Heart right ventricle (tissue), 16 donors: ENCODE data around the gene GLB1L3. TPM values are rescaled to one million over a fixed set of nuclear protein-coding genes. Genes with fewer than 3 reads are reported as not detected.

ENCODE experiments used
- ATAC-seq, 8 donors: fragments of 200-7000 bp; cut with Tn5 transposase; one replicate each; pipeline ENCODE4 v1.9.1; 2020; ENCODE audit warnings: mild to moderate bottlenecking in 8 of 8, moderate library complexity in 8 of 8, moderate number of reproducible peaks in 1 of 8
- DNase-seq, 2 donors: peaks; one replicate each; pipeline ENCODE4 v3.0.0-alpha.2; 2020
- H3K27ac ChIP-seq, 10 donors: fragments of 200-600 bp; sonication (generic) in 2 of 10; one replicate each; pipeline versions ENCODE4 v1.5.0 to v1.8.0; 2020 to 2022; ENCODE audit warnings: mild to moderate bottlenecking in 3 of 10
- H3K27me3 ChIP-seq, 7 donors: fragments of 200-600 bp; one replicate each; pipeline ENCODE4 v1.8.0; 2021 to 2022; ENCODE audit warnings: mild to moderate bottlenecking in 2 of 7
- H3K36me3 ChIP-seq, 9 donors: fragments of 200-600 bp; sonication (generic) in 1 of 9; one replicate each; pipeline versions ENCODE4 v1.5.0 to v1.8.0; 2020 to 2022; ENCODE audit warnings: mild to moderate bottlenecking in 2 of 9
- H3K4me1 ChIP-seq, 9 donors: fragments of 200-600 bp; sonication (generic) in 1 of 9; one replicate each; pipeline versions ENCODE4 v1.5.0 to v1.8.0; 2020 to 2022; ENCODE audit warnings: mild to moderate bottlenecking in 4 of 9
- H3K4me3 ChIP-seq, 10 donors: fragments of 200-600 bp; sonication (generic) in 2 of 10; one replicate each; pipeline versions ENCODE4 v1.5.0 to v1.8.0; 2020 to 2022; ENCODE audit warnings: mild to moderate bottlenecking in 7 of 10, moderate library complexity in 2 of 10
- H3K9me3 ChIP-seq, 11 donors: fragments of 200-600 bp in 10 of 11; sonication (generic) in 2 of 11; one replicate each; pipeline versions ENCODE4 v1.5.0 to v1.8.0; 2013 to 2022; ENCODE audit warnings: mild to moderate bottlenecking in 2 of 11, control low read depth in 1 of 11, moderate library complexity in 1 of 11
- WGBS, 2 donors: extraction: QIAGEN DNeasy Blood & Tissue Kit; methylation state at CpG; one replicate each; pipeline ENCODE4 v1.1.7; 2013; ENCODE audit warnings: inconsistent platforms in 1 of 2; 5-methylcytosine and 5-hydroxymethylcytosine counted together
- intact Hi-C, 10 donors: fragments of 100-400 bp; cut with DNase I; formaldehyde crosslinking; loops; one replicate each; pipeline versions ENCODE4 v1.11.1 to v1.14.2; 2022
- polyA plus RNA-seq, 2 donors: library from polyadenylated mRNA; stranded (reverse); fragments of 200-250 nt; gene quantifications; one replicate each; pipeline ENCODE4 v1.2.3, GENCODE V29; 2013
- total RNA-seq, 10 donors: library from RNA; stranded (reverse); fragmentation: NEBNext Ultra II Directional in 3 of 10; extraction: Animal tissue kit (Norgen Biotek cat#: 25700) in 3 of 10; gene quantifications; one replicate each; pipeline versions ENCODE4 v1.2.1 to v1.2.4, GENCODE V29; 2021 to 2023
- TF ChIP-seq, protein P1 (sequence below), 9 donors: fragments of 200-600 bp; sonication (generic) in 2 of 9; IDR thresholded peaks; one replicate each; pipeline versions ENCODE4 v1.5.0 to v1.8.0; 2021 to 2022; ENCODE audit warnings: antibody characterized with exemption in 9 of 9, mild to moderate bottlenecking in 5 of 9, moderate library complexity in 1 of 9
- donor health status: Arrhythmogenic right ventricular cardiomyopathy.
- donor health status: ischemic (EF 13 %, LVEDD 7.1; RV severe dilation, severe dysfunction).
- donor health status: healthy with polysubstance abuse.
- donor health status: DM: no; HTN: yes; CAD: no.
- donor health status: DM: no; HTN: no; CAD: no.
- donor health status: ischemic (EF 25% LVEDD 6.9; RV normal size, moderate dysfunction).
- donor health status: ischemic (EF 25% LVEDD 5.7; RV mildly dilated, moderate dysfunction).
- donor health status: healthy.
- donor health status: DM: yes; HTN: yes; CAD: no.
- donor health status: Ischemic cardiomyopathy.
- donor health status: ischemic (EF 35%, LVEDD 5.7; RV mildly dilated, moderate dysfunction).
- donor health status: nonischemic (EF 11% LVEDD 7.7; RV severe dilation, severe dysfunction).
- donor health status: DM: yes; HTN: yes; CAD: no.
- donor health status: PGD.
- donor health status: ischemic (EF 29% LVEDD 5.4; RV normal size, mild dysfunction).
- donor health status: nonischemic (EF 23%, LVEDD 6.1; RV moderate dilation, normal function).

The GLB1L3 gene
- total and polyA plus RNA-seq, 12 donors, result not detected

- Histone ChIP-seq H3K27me3 (peaks cover 0 to 28% (median 17%) of the 10 kb centered on the region in 7 donors), H3K4me1 (no peaks in the 10 kb centered on the region), H3K4me3 (no peak overlapping the region), H3K27ac (no peak overlapping the region), H3K9me3 (no peaks in the 10 kb centered on the region), H3K36me3 (no peaks in the 10 kb centered on the region)
- intact Hi-C loops, result no loop called here
- ATAC-seq (peak in 1 of 8 donors; percentile 7), DNase-seq (no peak)
- TF ChIP-seq, protein P1, sequence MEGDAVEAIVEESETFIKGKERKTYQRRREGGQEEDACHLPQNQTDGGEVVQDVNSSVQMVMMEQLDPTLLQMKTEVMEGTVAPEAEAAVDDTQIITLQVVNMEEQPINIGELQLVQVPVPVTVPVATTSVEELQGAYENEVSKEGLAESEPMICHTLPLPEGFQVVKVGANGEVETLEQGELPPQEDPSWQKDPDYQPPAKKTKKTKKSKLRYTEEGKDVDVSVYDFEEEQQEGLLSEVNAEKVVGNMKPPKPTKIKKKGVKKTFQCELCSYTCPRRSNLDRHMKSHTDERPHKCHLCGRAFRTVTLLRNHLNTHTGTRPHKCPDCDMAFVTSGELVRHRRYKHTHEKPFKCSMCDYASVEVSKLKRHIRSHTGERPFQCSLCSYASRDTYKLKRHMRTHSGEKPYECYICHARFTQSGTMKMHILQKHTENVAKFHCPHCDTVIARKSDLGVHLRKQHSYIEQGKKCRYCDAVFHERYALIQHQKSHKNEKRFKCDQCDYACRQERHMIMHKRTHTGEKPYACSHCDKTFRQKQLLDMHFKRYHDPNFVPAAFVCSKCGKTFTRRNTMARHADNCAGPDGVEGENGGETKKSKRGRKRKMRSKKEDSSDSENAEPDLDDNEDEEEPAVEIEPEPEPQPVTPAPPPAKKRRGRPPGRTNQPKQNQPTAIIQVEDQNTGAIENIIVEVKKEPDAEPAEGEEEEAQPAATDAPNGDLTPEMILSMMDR (IDR thresholded peaks at IDR 0.05), result no peak
- WGBS, 2 donors, result 87 to 92% methylated on average over 15 of the region's 15 CpGs
These were observed 61.9 kb downstream of the GLB1L3 start for GRCh38 chr11:134338068-134338467.

DNA sequence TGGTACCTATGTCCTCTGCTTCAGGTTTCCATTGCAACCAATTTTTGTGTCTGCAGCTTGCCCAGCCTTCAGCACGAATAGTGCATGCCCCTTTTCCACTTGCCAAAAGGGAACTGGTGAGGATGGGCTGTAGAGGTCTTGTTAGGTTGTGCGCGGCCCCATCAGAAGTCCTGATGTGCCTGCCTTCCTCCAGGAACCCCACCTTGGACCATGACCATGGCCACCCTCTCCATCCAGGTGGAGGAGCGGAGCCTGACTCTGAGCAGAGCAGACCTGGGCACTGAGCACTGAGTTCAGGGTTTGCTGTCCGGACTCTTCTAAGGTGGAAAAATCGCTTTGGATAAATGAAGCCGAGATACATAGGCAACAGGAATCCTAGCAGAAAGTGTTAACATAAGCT lies 62.5 kb downstream of the GLB1L3 start:
- DNase-seq (no peak), ATAC-seq (no peak)
- 91 to 92% methylated on average over 7 of the region's 7 CpGs for WGBS, 2 donors
- no peak overlapping the region for H3K4me3 ChIP-seq
- no peaks in the 10 kb centered on the region for H3K4me1 ChIP-seq
- H3K9me3 ChIP-seq, result no peaks in the 10 kb centered on the region
- H3K36me3 ChIP-seq, result no peaks in the 10 kb centered on the region
- intact Hi-C loops, result no loop called here
- H3K27me3 ChIP-seq, result peaks cover 0 to 26% (median 16%) of the 10 kb centered on the region in 7 donors
- no peak overlapping the region for H3K27ac ChIP-seq
- TF ChIP-seq, protein P1 (IDR thresholded peaks at IDR 0.05), result no peak

DNA sequence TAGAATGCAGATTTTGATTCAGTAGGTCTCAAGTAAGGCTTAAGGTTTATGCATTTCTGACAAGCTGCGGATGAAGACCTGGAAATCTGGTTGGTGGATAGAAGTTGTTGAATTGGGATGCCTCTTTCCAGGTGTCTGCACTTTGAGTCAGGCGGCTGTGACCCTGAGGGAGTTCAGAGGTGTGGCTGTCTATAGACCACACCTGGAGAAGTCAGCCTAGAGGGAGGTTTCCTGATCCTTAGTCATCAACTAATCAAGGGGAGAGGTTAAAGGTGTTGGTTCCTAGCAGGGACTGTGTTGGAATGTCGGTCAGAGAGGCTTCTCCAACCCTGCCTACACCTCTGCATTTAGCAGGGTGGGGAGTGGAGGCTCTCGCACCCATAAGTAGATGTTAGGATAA lies 63.6 kb downstream of the GLB1L3 start:
- TF ChIP-seq, protein P1 (IDR thresholded peaks at IDR 0.05), result no peak
- Histone ChIP-seq H3K27ac (no peak overlapping the region), H3K27me3 (peaks cover 0 to 35% (median 17%) of the 10 kb centered on the region in 7 donors), H3K9me3 (no peaks in the 10 kb centered on the region), H3K4me1 (no peaks in the 10 kb centered on the region), H3K36me3 (no peaks in the 10 kb centered on the region), H3K4me3 (no peak overlapping the region)
- WGBS, 2 donors, result 72 to 85% methylated on average over 4 of the region's 4 CpGs
- ATAC-seq, result no peak
- intact Hi-C loops, result no loop called here
- no peak for DNase-seq

DNA sequence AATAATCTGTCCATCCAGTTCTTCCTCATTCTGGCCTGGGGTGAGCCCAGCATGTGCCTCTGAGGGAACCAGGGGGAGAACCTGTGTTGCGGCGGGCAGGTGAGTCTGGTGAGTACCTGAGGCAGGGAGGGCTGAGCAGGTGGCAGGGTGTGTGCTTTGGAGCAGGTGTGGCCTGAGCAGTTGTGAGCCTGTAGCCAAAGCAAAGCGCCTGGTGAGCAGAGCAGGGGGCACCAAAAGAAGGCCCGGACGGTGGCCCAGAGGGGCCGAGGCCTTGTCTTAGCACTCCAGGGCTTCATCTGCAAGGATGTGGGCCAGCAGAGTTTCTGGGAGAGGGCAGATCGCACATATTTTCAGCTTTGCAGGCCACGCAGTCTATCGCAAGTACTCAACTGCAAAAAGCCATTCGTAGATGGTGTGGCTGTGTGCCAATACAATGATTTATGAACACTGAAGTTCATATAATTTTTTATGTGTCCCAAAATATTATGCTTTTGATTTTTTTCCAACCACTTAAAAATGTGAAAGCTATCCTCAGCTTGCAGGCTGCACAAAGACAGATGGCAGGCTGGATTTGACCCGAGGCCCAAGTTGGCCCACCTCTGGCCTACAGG lies 64.3 kb downstream of the GLB1L3 start:
- Histone ChIP-seq H3K9me3 (no peaks in the 10 kb centered on the region), H3K27me3 (peaks cover 0 to 42% (median 16%) of the 10 kb centered on the region in 7 donors), H3K36me3 (no peaks in the 10 kb centered on the region), H3K4me1 (no peaks in the 10 kb centered on the region), H3K27ac (no peak overlapping the region), H3K4me3 (no peak overlapping the region)
- intact Hi-C loops, result no loop called here
- no peak for DNase-seq
- no peak for ATAC-seq
- TF ChIP-seq, protein P1 (IDR thresholded peaks at IDR 0.05), result no peak
- WGBS, 2 donors, result 93 to 95% methylated on average over 11 of the region's 11 CpGs
